Epithelial cell of proximal tubule (primary cell): Measurements from ENCODE around the gene C2. TPM values are rescaled to one million over a fixed set of nuclear protein-coding genes. Genes with fewer than 3 reads are reported as not detected.
"Not testable (repeated sequence)": the region's sequence is repeated elsewhere in the genome, so short reads cannot be mapped to it uniquely, and the experiment has no call there.

Experiments used
- DNase-seq: peaks from one replicate; pipeline ENCODE4 v3.0.0-alpha.2; 2011; ENCODE audit warnings: low read depth
- H3K4me3 ChIP-seq: 2 replicates; pipeline ENCODE4 v1.5.1; 2011; ENCODE audit warnings: low read depth, mild to moderate bottlenecking, low read length
- total RNA-seq: library from RNA; depleted of rRNA; stranded (reverse); fragments of >200 nt; gene quantifications from 2 replicates; pipeline ENCODE4 v1.2.3, GENCODE V29; 2015
- TF ChIP-seq, protein P1 (sequence below): conservative IDR thresholded peaks from 2 replicates; pipeline ENCODE4 v1.5.1; 2012; ENCODE audit warnings: low read depth, mild to moderate bottlenecking, low read length

Gene C2
- total RNA-seq, 1 donor from 2014 or later = not detected

DNA sequence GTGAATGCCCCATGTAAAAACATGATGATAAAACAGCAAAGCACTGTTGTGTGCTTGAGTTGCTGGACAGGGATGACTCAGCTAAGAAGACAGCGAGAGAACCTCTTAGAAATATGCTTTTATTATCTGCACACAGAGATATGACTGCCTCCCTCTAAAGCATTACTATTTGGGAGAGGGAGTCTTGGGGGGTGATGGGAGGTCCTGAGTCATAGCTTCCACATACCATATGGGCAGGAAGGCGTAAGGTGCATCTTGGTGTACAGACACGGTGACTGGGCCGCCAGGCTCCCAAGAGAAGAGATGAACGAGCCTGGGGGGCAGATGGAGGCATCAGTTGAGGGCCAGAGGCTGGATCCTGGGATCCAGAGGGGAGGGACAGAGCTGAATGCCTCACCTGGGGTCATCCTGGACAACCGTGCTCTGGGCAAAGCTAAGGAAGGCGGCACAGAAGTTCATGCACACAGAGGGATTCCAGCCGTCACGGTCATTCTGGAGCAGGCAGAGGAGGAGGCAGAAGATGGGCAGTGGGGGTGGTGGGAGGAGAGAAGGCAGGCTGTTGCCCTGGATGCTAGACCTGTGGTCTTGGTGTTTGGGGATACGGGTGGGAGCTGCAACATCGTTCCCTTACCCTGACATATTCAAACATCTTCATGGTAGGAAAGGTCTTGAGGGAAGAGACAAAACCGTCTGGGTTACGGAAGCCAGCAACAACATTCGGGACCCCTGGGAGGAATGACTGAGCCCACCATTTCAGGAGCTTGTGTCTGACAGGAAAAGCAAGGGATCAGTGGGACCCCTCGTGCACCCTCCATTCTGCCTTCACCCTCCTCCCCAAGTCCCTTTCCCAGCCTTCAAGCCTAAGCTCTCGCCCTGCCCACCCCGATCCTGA, 42.4 kb downstream of the C2 start:
- TF ChIP-seq, protein P1, sequence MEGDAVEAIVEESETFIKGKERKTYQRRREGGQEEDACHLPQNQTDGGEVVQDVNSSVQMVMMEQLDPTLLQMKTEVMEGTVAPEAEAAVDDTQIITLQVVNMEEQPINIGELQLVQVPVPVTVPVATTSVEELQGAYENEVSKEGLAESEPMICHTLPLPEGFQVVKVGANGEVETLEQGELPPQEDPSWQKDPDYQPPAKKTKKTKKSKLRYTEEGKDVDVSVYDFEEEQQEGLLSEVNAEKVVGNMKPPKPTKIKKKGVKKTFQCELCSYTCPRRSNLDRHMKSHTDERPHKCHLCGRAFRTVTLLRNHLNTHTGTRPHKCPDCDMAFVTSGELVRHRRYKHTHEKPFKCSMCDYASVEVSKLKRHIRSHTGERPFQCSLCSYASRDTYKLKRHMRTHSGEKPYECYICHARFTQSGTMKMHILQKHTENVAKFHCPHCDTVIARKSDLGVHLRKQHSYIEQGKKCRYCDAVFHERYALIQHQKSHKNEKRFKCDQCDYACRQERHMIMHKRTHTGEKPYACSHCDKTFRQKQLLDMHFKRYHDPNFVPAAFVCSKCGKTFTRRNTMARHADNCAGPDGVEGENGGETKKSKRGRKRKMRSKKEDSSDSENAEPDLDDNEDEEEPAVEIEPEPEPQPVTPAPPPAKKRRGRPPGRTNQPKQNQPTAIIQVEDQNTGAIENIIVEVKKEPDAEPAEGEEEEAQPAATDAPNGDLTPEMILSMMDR = no peak
- peak overlapping the region; percentile 90 for H3K4me3 ChIP-seq
- no peak for DNase-seq

DNA sequence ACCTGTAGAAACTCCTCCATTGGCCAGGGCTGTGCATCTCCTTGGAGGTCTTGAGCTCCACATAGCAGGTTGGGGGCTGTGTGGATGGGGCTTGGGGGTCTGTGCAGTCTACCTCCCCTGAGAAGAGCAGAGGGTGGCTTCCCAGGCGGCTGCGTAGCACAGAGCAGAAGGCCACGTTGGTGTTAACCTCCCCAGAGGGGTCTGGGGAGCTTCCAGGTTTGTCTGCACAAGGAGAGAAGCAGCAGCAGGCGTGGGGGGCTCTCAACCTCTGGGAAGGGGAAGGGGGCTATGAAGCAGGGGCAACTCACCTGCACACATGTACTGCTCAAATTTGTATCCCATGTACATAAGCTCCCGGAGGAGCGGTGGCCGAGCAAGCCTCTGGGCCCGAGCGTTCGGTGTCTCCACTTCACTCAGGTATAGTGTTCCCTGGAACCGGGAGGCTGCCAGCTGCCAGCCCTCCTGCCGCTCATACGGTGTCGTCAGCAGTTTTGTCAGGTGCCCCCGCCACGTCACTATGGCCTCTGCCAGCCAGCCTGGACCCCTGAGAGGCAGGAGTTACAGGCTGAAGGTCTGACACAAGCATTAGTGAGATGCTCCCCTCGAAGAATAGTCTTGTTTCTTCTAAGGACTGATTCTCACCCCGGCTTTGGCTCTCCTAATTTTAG, 43.2 kb downstream of the C2 start:
- H3K4me3 ChIP-seq = peak overlapping the region; percentile 90
- TF ChIP-seq, protein P1 = no peak
- no peak for DNase-seq

DNA sequence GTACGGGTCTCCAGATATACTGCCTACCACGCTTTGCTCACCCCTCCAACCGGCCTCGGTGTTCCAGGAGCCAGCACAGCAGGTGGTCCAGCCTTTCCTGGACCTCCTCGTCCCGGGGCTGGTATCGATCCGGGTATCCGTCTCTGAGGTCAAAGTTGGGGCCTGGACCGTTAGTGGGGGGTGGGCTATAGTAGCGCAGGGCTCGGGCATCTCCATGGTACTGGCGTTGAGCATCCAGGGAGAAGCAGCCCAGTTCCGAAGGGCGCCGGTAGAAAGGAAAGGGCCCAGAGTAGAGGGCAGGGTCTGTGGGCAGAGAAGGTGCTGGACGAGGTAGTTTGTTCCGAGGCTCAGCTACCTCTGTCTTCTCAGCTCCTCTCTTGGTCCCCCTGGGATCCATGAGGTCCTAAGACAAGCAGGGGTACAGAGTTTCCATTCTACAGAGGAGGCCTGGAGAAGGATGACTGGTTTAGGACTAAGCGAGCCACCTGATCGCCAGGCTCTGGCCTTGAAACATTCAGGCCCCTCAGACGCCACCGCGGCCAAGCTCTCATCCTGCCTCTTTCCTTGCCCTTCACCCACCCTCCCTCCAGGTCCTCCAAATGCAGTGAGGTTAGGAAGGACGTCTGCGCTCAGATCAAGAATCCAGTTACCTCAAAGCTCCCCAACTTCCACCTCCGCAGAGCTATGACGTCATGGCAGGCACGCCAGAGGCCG, 43.9 kb downstream of the C2 start:
- peak overlapping the region; percentile 90 for H3K4me3 ChIP-seq
- no peak for DNase-seq
- TF ChIP-seq, protein P1 = no peak

DNA sequence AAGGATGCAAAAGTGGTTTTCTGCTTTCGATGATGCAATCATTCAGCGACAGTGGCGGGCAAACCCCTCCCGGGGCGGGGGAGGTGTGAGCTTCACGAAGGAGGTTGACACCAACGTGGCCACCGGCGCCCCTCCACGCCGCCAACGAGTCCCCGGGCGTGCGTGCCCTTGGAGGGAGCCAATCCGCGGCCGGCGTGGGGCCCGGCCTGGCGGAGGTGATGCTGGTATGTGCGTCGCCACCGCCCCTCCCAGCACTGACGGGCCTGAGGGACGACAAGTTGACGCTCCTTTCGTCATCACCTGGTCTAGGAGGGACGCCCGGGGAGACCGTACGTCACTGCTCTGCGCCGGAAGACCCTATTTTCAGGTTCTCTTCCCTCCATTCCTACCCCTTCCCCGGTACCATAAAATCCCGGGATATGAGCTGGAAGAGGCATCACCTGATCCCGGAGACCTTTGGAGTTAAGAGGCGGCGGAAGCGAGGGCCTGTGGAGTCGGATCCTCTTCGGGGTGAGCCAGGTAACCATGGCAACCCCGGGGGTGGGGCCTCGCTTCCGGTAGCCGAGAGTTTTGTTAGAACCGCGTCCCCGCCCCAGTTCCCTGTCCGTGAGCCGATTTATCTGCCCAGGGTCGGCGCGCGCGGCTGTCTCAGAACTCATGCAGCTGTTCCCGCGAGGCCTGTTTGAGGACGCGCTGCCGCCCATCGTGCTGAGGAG, 44.6 kb downstream of the C2 start, which contains the start of gene DXO:
TSS of gene DXO (minus strand) at position 146 of the 716 bp plus-strand sequence. CDS start 463 bp downstream, outside the sequence.
- TF ChIP-seq, protein P1 = no peak
- H3K4me3 ChIP-seq = peak within 1 kb of the TSS; percentile 90
- peak; percentile 88 for DNase-seq

DNA sequence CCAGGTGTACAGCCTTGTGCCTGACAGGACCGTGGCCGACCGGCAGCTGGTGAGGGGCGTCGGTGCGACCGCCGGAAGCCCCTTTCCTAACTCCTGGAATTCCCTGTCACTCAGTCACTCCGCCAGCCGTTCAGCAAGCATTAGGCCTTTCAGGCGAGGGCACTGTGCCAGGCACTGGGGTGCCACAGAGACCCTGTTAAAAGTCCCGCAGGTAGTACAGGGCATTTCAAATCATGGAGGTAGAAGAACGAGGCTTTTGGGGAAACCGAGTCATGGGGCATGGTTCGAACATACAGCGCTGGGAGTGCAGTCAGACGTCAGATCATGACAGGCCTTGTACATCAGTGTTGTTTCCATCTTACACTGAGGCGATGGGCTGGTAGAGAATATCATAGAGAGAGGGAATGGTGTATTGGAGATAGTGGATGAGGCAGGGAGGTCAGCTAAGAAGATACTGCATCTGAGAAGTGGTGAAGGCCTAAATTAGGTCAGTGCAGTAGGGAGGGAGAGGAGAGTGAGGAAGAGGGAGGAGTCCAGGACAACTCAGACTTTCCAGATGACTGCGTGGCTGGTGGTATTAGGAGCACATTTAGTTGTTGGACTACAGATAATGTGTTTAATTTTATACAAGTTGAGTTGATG, 45.3 kb downstream of the C2 start:
- H3K4me3 ChIP-seq = peak overlapping the region; percentile 90
- no peak for DNase-seq
- TF ChIP-seq, protein P1 = no peak

DNA sequence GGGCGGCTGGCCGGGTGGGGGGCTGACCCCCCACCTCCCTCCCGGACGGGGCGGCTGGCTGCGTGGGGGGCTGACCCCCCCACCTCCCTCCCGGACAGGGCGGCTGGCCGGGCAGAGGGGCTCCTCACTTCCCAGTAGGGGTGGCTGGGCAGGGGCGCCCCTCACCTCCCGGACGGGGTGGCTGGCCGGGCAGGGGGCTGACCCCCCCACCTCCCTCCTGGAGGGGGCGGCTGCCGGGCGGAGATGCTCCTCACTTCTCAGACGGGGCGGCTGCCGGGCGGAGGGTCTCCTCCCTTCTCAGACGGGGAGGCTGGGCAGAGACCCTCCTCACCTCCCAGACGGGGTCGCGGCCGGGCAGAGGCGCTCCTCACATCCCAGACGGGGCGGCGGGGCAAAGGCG, 48.5 kb downstream of the C2 start:
- not testable (repeated sequence) for DNase-seq, H3K4me3 ChIP-seq
